Activated naive CD4-positive, alpha-beta T cell treated with anti-CD3 and anti-CD28 coated beads, Interleukin-2, amount 50 U/mL, for 72 hours (primary cell): ENCODE measurements around the gene SUGCT. TPM values are rescaled to one million over a fixed set of nuclear protein-coding genes. Genes with fewer than 3 reads are reported as not detected.
"Not testable (repeated sequence)": the region's sequence is repeated elsewhere in the genome, so short reads cannot be mapped to it uniquely, and the experiment has no call there.

ENCODE experiments used
- ATAC-seq, 2 donors: fragments of 150-1000 bp; cut with Tn5 transposase; 2 replicates each; pipeline ENCODE4 v1.10.0; 2021; ENCODE audit warnings: mild to moderate bottlenecking in 2 of 2, moderate library complexity in 2 of 2
- DNase-seq, 2 donors: peaks; one replicate each; pipeline ENCODE4 v3.0.0; 2021 to 2022; ENCODE audit warnings: low spot score in 2 of 2
- H3K27ac Mint-ChIP-seq, 2 donors: one replicate each; pipeline ENCODE4 v1.8.0; 2022; ENCODE audit warnings: mild to moderate bottlenecking in 2 of 2, mixed read lengths in 2 of 2
- H3K36me3 Mint-ChIP-seq, 2 donors: one replicate each; pipeline ENCODE4 v1.8.0; 2022; ENCODE audit warnings: mixed read lengths in 2 of 2
- H3K9me3 Mint-ChIP-seq, 2 donors: one replicate each; pipeline ENCODE4 v1.8.0; 2022; ENCODE audit warnings: mixed read lengths in 2 of 2
- total RNA-seq, 2 donors: library from RNA; stranded (reverse); gene quantifications; one replicate each; pipeline ENCODE4 v1.2.3, GENCODE V29; 2022

Gene SUGCT
- total RNA-seq = 1 to 10 TPM; 1.1 to 1.8 TPM

DNA sequence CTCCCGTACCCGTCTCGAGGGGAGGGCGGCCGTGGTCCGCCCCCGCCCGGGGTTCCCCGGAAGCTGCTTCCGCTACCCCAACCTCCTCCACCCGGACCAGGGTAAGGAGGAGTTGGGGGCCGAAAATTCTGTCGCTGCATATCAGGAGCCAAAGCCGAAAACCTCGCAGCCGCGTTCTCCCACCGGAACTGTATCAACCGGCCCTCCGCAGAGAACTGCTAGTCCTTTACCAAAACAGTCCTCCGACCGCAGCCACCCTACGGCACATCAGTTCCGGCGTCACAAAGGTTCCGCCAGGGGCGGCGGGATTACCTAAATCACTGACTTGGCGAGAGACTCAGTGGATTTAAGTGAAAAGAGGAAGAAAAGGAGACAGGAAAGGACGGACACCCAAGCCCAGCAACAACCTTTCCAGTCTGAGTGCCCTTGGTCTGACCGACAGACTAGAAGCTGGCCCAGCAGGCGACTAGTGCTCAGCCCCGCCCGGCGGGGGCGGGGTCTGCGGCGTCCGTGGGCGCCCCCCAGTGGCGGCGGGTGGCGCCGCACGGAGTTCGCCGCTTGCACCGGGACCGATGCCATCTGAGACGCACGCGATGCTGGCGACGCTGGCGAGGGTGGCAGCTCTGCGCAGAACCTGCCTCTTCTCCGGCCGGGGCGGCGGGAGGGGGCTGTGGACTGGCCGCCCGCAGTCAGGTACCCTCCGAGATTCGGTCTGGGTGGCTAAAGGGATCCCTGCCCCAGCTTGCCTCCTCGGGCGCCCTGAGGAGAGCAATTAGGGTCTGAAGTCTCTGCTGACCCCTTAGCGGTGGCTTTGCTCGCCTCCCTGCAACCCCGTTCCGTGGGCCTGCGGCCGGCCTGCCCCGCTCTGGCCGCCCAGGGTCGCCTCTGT, at the start of gene SUGCT, which contains the start of gene MPLKIP:
SUGCT (plus strand) TSS at position 578 of the 889 bp plus-strand sequence.
MPLKIP (minus strand) TSS at position 195 of the 889 bp plus-strand sequence; CDS start at position 140, 55 bp downstream.
- DNase-seq (peak; percentile 88), ATAC-seq (peak; percentile 88 to 91)
- peaks cover 0 to 9% of the 10 kb centered on the region in 2 donors for H3K36me3 Mint-ChIP-seq
- H3K27ac Mint-ChIP-seq = peak within 1 kb of the TSS; percentile 91 to 97
- no peaks in the 10 kb centered on the region for H3K9me3 Mint-ChIP-seq

- ATAC-seq (no peak), DNase-seq (no peak)
- peak overlapping the region in 1 of 2 donors; percentile 37 for H3K27ac Mint-ChIP-seq
- peaks cover 8 to 21% of the 10 kb centered on the region in 2 donors for H3K36me3 Mint-ChIP-seq
- H3K9me3 Mint-ChIP-seq = no peaks in the 10 kb centered on the region
Measured at GRCh38 chr7:40092182-40092581, 42.6 kb upstream of the SUGCT start.

- Mint-ChIP-seq H3K27ac (no peak overlapping the region), H3K9me3 (no peaks in the 10 kb centered on the region), H3K36me3 (peaks cover 8 to 14% of the 10 kb centered on the region in 2 donors)
- DNase-seq = no peak
- ATAC-seq = no peak
Measured at GRCh38 chr7:40093631-40094350, 41.0 kb upstream of the SUGCT start.

- Mint-ChIP-seq H3K36me3 (peaks cover 8 to 14% of the 10 kb centered on the region in 2 donors), H3K27ac (no peak overlapping the region), H3K9me3 (no peaks in the 10 kb centered on the region)
- no peak for DNase-seq
- ATAC-seq = no peak
Measured at GRCh38 chr7:40095230-40095629, 39.6 kb upstream of the SUGCT start.

DNA sequence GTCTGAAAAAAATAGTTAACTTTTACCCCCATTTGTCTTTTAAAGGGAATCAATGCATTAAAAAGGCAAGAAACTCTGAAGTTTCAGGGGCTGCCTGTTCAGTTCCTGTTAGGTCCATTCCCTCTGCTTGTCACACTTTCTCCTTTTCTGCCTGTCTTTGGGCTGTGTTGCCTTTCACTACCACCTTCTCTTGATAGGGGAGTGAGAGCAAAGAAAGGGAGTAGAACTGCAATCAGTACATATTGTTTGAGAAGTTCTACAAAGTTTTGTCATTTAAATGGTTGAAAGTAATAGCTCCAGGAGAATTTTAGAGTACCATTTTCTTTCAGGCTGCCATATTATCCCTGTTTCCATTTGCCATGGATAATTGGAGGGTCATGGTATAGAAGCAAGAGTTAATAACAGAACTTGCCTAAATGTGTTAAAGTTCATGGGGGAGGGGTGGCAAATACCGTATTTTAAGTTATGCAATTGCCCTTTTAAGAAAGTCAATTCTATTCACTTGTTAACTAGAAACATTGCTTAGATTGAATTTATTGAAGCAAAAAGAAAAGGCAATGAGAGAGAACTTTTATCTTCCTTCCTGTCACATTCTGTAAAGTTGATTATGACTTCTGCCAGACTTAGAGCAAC, 39.0 kb upstream of the SUGCT start:
- ATAC-seq = no peak
- no peaks in the 10 kb centered on the region for H3K9me3 Mint-ChIP-seq
- no peak overlapping the region for H3K27ac Mint-ChIP-seq
- DNase-seq = no peak
- H3K36me3 Mint-ChIP-seq = peaks cover 8 to 14% of the 10 kb centered on the region in 2 donors

DNA sequence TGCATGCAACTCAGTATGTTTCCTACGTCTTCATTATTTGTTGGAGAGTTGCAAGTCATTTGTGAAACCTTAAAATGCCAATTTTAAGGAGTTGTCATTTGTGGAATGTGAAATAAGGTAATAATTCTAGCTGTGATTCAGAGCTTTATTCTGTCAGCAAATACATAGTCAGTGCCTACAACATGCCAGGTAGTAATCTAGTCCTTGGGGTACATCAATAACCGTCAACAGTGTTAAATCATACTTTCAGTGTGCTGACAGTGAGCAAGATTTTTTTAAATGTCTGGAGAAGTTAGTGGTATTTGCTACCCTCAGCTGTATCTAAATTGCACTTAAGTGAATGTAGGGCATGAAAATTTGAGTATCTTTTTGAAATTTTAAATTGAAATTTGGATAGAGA, 37.1 kb upstream of the SUGCT start:
- Mint-ChIP-seq H3K27ac (no peak overlapping the region), H3K9me3 (no peaks in the 10 kb centered on the region), H3K36me3 (peaks cover 8 to 14% of the 10 kb centered on the region in 2 donors)
- no peak for ATAC-seq
- DNase-seq = no peak

- Mint-ChIP-seq H3K36me3 (peaks cover 8 to 14% of the 10 kb centered on the region in 2 donors), H3K27ac (no peak overlapping the region), H3K9me3 (no peaks in the 10 kb centered on the region)
- ATAC-seq (no peak), DNase-seq (no peak)
Measured at GRCh38 chr7:40098810-40099209, 36.0 kb upstream of the SUGCT start.

DNA sequence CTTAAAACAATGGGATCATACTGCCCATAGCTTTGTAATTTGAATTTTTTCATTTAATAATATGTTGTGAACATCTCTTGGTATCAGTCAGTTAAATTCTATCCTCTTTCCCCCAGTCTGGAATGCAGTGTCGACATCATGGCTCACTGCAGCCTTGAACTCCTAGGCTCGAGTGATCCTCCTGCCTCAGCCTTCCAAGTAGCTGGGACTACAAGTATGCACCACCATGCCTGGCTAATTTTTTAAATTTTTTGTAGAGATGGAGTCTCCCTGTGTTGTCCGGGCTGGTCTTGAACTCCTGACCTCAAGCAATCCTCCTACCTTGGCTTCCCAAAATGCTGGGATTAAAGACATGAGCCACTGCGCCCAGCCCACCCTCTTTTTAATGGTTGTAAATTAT, 35.0 kb upstream of the SUGCT start:
- Mint-ChIP-seq H3K36me3 (peaks cover 0 to 9% of the 10 kb centered on the region in 2 donors), H3K27ac (no peak overlapping the region), H3K9me3 (no peaks in the 10 kb centered on the region)
- DNase-seq (no peak), ATAC-seq (no peak)

GRCh38 chr7:40101201-40101600, 33.6 kb upstream of the SUGCT start:
- H3K27ac Mint-ChIP-seq = no peak overlapping the region
- ATAC-seq (no peak), DNase-seq (no peak)
- H3K36me3 Mint-ChIP-seq = peaks cover 0 to 2% of the 10 kb centered on the region in 2 donors
- no peaks in the 10 kb centered on the region for H3K9me3 Mint-ChIP-seq

DNA sequence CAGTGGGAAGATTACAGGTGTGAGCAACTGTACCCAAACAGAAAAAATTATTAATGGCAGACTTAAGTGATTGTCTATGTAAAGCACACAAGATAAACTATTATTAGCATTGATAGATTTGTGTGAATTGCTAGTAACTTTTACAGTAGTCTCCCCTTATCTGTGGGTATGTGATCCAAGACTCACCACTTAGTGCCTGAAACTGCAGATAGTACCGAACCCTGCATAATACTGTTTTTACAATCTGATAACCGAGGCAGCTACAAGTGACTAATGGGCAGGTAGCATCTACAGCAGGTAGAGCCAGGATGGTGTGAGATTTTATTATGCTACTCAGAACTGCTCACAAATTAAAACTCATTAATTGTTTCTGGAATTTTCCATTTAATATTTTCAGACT, 31.9 kb upstream of the SUGCT start:
- H3K9me3 Mint-ChIP-seq = no peaks in the 10 kb centered on the region
- H3K27ac Mint-ChIP-seq = no peak overlapping the region
- DNase-seq = no peak
- no peak for ATAC-seq
- H3K36me3 Mint-ChIP-seq = no peaks in the 10 kb centered on the region

- no peak for DNase-seq
- Mint-ChIP-seq H3K27ac (no peak overlapping the region), H3K36me3 (no peaks in the 10 kb centered on the region), H3K9me3 (no peaks in the 10 kb centered on the region)
- no peak for ATAC-seq
Measured at GRCh38 chr7:40105879-40106473, 28.8 kb upstream of the SUGCT start.

GRCh38 chr7:40115936-40116335, 18.9 kb upstream of the SUGCT start:
- Mint-ChIP-seq H3K27ac (no peak overlapping the region), H3K36me3 (no peaks in the 10 kb centered on the region), H3K9me3 (no peaks in the 10 kb centered on the region)
- DNase-seq (no peak), ATAC-seq (no peak)

DNA sequence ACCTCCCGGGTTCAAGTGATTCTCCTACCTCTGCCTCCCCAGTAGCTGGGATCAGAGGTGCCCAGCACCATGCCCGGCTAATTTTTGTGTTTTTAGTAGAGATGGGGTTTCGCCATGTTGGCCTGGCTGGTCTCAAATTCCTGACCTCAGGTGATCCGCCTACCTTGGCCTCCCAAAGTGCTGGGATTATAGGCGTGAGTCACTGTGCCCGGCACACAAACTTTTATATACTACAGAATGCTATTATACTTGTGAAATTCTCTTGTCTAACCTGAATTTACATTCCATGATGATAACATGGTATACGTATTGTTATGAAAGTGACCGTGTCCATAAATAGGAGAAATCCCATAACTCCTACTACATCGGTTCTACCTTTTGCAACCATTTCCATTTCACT, 17.6 kb upstream of the SUGCT start:
- H3K27ac Mint-ChIP-seq, H3K36me3 Mint-ChIP-seq: not testable (repeated sequence)

GRCh38 chr7:40118201-40118600, 16.6 kb upstream of the SUGCT start:
- not testable (repeated sequence) for ATAC-seq, DNase-seq, H3K27ac Mint-ChIP-seq, H3K9me3 Mint-ChIP-seq, H3K36me3 Mint-ChIP-seq

More for the DNA sequence above, 17.6 kb upstream of the SUGCT start:
- H3K9me3 Mint-ChIP-seq, DNase-seq, ATAC-seq: not testable (repeated sequence)

GRCh38 chr7:40120020-40120419, 14.8 kb upstream of the SUGCT start:
- Mint-ChIP-seq H3K9me3 (no peaks in the 10 kb centered on the region), H3K27ac (no peak overlapping the region), H3K36me3 (no peaks in the 10 kb centered on the region)
- no peak for DNase-seq
- ATAC-seq = no peak

DNA sequence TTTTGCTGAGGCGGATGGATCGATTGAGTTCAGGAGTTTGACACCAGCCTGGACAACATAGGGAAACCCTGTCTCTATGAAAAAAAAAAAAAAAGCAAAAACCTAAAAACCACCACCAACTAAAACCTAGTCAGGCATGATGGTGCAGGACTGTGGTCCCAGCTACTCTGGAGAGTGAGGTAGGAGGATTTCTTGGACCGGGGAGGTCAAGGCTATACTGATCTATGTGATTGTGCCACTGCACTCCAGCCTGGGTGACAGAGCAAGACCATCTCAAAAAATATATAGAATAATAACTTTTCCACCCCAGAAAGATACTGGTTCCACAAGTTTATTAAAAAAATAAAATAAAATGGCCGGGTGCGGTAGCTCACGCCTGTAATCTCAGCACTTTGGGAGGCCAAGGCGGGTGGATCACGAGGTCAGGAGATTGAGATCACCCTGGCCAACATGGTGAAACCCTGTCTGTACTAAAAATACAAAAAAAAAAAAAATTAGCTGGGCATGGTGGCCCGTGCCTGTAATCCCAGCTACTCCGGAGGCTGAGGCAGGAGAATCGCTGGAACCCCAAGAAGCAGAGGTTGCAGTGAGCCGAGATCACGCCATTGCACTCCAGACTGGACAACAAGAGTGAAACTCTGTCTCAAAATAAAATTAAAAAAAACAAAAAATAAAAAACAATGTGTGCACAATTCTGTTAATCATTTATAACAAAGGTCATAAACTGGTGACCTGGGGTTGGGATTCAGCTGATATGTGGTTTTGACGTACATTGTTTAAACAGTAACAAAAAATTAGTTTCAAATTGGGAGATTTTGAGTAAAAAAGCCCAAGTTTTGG, 12.5 kb upstream of the SUGCT start:
- not testable (repeated sequence) for H3K27ac Mint-ChIP-seq, H3K9me3 Mint-ChIP-seq, DNase-seq, H3K36me3 Mint-ChIP-seq, ATAC-seq
